ENCODE measurements around the gene CDH20.

CDH20 gene

DNA sequence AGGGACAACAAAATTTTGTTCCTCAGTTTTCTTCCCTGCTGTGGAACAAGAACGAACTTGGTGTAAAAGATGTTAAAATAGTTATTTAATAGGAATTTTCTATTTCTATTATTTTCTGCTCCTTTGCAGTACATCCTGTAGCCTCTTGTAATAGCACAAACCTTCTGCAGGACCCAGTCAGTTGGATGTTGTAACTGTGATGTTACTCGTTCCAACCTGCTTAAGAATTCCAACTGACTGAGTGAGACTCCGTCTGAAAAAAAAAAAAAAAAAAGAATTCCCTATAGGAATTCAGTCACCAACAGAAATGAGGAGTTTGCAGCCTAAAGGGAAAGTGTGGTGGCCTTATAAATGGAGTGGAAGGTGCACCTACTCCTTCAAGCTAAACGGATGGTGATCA, 46.4 kb upstream of the CDH20 start:
- no peaks in the 10 kb centered on the region for H3K4me1 ChIP-seq (ENCODE audit: control insufficient read depth, insufficient read depth, low read length)
- POLR2A ChIA-PET, result no interaction called here

GRCh38 chr18:61290616-61291015, 42.6 kb upstream of the CDH20 start:
- ChIA-PET POLR2A (no interaction called here), CTCF (interaction anchor here (0.7 kb wide), 1 partner anchor 28 kb away, joined by 4 read pairs; no protein-coding TSS in a partner anchor)
- Histone ChIP-seq H3K4me1 (ENCODE audit: control insufficient read depth, insufficient read depth, low read length) (no peaks in the 10 kb centered on the region), H3K36me3 (ENCODE audit: control insufficient read depth in 2 of 2, insufficient read depth in 1 of 2, low read length in 2 of 2) (no peaks in the 10 kb centered on the region), H3K27ac (ENCODE audit: extremely low read depth, low read depth, low read length) (no peak overlapping the region), H3K9me3 (ENCODE audit: control insufficient read depth, insufficient read depth, low read depth, low read length) (no peaks in the 10 kb centered on the region), H3K4me3 (ENCODE audit: low read depth, low read length) (no peak overlapping the region)
- TF ChIP-seq ZFP41 (tag by site-specific recombination; IDR thresholded peaks at IDR 0.05; ENCODE audit: borderline replicate concordance), result no peak
- TF ChIP-seq ZNF580 (tag by site-specific recombination; IDR thresholded peaks at IDR 0.05), result no peak
- TF ChIP-seq ZNF530 (tag by site-specific recombination; IDR thresholded peaks at IDR 0.05; ENCODE audit: low read depth), result no peak
- TF ChIP-seq ZNF341 (tag by site-specific recombination; IDR thresholded peaks at IDR 0.05; ENCODE audit: low read depth), result no peak
- TF ChIP-seq, protein P1, sequence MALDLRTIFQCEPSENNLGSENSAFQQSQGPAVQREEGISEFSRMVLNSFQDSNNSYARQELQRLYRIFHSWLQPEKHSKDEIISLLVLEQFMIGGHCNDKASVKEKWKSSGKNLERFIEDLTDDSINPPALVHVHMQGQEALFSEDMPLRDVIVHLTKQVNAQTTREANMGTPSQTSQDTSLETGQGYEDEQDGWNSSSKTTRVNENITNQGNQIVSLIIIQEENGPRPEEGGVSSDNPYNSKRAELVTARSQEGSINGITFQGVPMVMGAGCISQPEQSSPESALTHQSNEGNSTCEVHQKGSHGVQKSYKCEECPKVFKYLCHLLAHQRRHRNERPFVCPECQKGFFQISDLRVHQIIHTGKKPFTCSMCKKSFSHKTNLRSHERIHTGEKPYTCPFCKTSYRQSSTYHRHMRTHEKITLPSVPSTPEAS (tag by site-specific recombination; IDR thresholded peaks at IDR 0.05), result no peak
- TF ChIP-seq ZNF114 (tag by site-specific recombination; IDR thresholded peaks at IDR 0.05), result no peak
- TF ChIP-seq, protein P2, sequence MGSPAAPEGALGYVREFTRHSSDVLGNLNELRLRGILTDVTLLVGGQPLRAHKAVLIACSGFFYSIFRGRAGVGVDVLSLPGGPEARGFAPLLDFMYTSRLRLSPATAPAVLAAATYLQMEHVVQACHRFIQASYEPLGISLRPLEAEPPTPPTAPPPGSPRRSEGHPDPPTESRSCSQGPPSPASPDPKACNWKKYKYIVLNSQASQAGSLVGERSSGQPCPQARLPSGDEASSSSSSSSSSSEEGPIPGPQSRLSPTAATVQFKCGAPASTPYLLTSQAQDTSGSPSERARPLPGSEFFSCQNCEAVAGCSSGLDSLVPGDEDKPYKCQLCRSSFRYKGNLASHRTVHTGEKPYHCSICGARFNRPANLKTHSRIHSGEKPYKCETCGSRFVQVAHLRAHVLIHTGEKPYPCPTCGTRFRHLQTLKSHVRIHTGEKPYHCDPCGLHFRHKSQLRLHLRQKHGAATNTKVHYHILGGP (tag by site-specific recombination; IDR thresholded peaks at IDR 0.05), result no peak
- TF ChIP-seq ZNF223 (tag by site-specific recombination; IDR thresholded peaks at IDR 0.05), result no peak
- no peak for TF ChIP-seq ZBTB8A (tag by site-specific recombination; IDR thresholded peaks at IDR 0.05)

More for the DNA sequence above, 46.4 kb upstream of the CDH20 start:
- CTCF ChIA-PET, result no interaction called here
- Histone ChIP-seq H3K4me3 (ENCODE audit: low read depth, low read length) (no peak overlapping the region), H3K27ac (ENCODE audit: extremely low read depth, low read depth, low read length) (no peak overlapping the region), H3K9me3 (ENCODE audit: control insufficient read depth, insufficient read depth, low read depth, low read length) (no peaks in the 10 kb centered on the region), H3K36me3 (ENCODE audit: control insufficient read depth in 2 of 2, insufficient read depth in 1 of 2, low read length in 2 of 2) (no peaks in the 10 kb centered on the region)
- TF ChIP-seq, protein P3, sequence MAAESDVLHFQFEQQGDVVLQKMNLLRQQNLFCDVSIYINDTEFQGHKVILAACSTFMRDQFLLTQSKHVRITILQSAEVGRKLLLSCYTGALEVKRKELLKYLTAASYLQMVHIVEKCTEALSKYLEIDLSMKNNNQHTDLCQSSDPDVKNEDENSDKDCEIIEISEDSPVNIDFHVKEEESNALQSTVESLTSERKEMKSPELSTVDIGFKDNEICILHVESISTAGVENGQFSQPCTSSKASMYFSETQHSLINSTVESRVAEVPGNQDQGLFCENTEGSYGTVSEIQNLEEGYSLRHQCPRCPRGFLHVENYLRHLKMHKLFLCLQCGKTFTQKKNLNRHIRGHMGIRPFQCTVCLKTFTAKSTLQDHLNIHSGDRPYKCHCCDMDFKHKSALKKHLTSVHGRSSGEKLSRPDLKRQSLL (tag by site-specific recombination; IDR thresholded peaks at IDR 0.05), result no peak
- TF ChIP-seq ZNF518A (tag by site-specific recombination; conservative IDR thresholded peaks at IDR 0.05; ENCODE audit: low read depth), result no peak
- TF ChIP-seq ZNF132 (tag by site-specific recombination; IDR thresholded peaks at IDR 0.05; ENCODE audit: borderline replicate concordance), result no peak
- no peak for TF ChIP-seq ZNF449 (tag by site-specific recombination; IDR thresholded peaks at IDR 0.05)
- TF ChIP-seq, protein P4, sequence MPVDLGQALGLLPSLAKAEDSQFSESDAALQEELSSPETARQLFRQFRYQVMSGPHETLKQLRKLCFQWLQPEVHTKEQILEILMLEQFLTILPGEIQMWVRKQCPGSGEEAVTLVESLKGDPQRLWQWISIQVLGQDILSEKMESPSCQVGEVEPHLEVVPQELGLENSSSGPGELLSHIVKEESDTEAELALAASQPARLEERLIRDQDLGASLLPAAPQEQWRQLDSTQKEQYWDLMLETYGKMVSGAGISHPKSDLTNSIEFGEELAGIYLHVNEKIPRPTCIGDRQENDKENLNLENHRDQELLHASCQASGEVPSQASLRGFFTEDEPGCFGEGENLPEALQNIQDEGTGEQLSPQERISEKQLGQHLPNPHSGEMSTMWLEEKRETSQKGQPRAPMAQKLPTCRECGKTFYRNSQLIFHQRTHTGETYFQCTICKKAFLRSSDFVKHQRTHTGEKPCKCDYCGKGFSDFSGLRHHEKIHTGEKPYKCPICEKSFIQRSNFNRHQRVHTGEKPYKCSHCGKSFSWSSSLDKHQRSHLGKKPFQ (tag by site-specific recombination; IDR thresholded peaks at IDR 0.05), result no peak
- no peak for TF ChIP-seq SP7 (tag by site-specific recombination; IDR thresholded peaks at IDR 0.05)
